ENCODE results near the gene PRAMEF14.
"Not testable (repeated sequence)": the region's sequence is repeated elsewhere in the genome, so short reads cannot be mapped to it uniquely, and the experiment has no call there.

- TF ChIP-seq CTCF (IDR thresholded peaks at IDR 0.05); ZFX (IDR thresholded peaks at IDR 0.05; ENCODE audit: borderline replicate concordance): not testable (repeated sequence)
Measured at GRCh38 chr1:13342496-13342895, 4.4 kb downstream of the PRAMEF14 start.

Data from 22Rv1 (cell line).